GM12892 (cell line): ENCODE results near the gene S100B.

Experiments
- POLR2A ChIP-seq: IDR thresholded peaks from 2 replicates; pipeline ENCODE4 v1.6.1; 2011; ENCODE audit warnings: low read depth, low read length, control low read depth
- POLR2AphosphoS5 ChIP-seq: IDR thresholded peaks from 2 replicates; pipeline ENCODE4 v1.6.1; 2011; ENCODE audit warnings: low read depth, low read length, control low read depth
- TAF1 ChIP-seq: IDR thresholded peaks from 2 replicates; pipeline ENCODE4 v1.6.1; 2011; ENCODE audit warnings: low read depth, mild to moderate bottlenecking, control low read depth, low read length, borderline replicate concordance

- TF ChIP-seq POLR2A: no peak
- no peak for TF ChIP-seq POLR2AphosphoS5
- no peak for TF ChIP-seq TAF1
Observed at GRCh38 chr21:46550116-46550941, 54.6 kb downstream of the S100B start.
